ENCODE measurements around the gene MZB1. TPM values are rescaled to one million over a fixed set of nuclear protein-coding genes. Genes with fewer than 3 reads are reported as not detected.

MZB1 gene
- total RNA-seq, 4 donors from 2014 or later: 0.49 to 11.0 (median 2.0) TPM

DNA sequence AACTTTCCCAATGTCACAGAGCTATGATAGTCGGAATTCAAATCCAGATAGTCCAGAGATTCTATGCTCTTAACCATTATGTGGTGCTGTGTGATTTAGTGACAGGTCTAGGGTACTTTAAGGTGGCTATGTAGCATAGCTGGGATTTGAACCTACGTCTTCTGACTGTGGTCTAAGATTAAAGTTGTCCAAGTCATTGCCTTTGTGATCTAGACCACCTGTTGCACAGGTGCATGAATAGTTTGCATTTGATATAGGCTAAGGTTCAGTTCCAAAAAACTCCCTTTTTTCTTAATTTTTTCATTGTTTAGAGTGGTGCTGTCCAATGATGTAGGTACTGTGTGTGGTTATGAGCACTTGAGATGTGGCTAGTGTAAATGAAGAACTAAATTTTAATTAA lies 45.5 kb downstream of the MZB1 start:
- H3K4me3 ChIP-seq: no peak overlapping the region
- WGBS, 2 donors: 54 to 68% methylated on average over 2 of the region's 2 CpGs
- H3K27ac ChIP-seq: no peak overlapping the region
- H3K9me3 ChIP-seq: no peaks in the 10 kb centered on the region
- peaks cover 0 to 40% (median 0%) of the 10 kb centered on the region in 3 donors for H3K36me3 ChIP-seq
- no peak for DNase-seq
- peaks cover 14 to 68% (median 30%) of the 10 kb centered on the region in 3 donors for H3K4me1 ChIP-seq
- TF ChIP-seq, protein P1, sequence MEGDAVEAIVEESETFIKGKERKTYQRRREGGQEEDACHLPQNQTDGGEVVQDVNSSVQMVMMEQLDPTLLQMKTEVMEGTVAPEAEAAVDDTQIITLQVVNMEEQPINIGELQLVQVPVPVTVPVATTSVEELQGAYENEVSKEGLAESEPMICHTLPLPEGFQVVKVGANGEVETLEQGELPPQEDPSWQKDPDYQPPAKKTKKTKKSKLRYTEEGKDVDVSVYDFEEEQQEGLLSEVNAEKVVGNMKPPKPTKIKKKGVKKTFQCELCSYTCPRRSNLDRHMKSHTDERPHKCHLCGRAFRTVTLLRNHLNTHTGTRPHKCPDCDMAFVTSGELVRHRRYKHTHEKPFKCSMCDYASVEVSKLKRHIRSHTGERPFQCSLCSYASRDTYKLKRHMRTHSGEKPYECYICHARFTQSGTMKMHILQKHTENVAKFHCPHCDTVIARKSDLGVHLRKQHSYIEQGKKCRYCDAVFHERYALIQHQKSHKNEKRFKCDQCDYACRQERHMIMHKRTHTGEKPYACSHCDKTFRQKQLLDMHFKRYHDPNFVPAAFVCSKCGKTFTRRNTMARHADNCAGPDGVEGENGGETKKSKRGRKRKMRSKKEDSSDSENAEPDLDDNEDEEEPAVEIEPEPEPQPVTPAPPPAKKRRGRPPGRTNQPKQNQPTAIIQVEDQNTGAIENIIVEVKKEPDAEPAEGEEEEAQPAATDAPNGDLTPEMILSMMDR (IDR thresholded peaks at IDR 0.05): no peak
- no peak for TF ChIP-seq POLR2A (IDR thresholded peaks at IDR 0.05)
- no peaks in the 10 kb centered on the region for H3K27me3 ChIP-seq
- intact Hi-C loops (cut with DNase I): loop anchor here (5.0 kb wide), 1 partner anchor 48 kb away; no protein-coding TSS in a partner anchor

DNA sequence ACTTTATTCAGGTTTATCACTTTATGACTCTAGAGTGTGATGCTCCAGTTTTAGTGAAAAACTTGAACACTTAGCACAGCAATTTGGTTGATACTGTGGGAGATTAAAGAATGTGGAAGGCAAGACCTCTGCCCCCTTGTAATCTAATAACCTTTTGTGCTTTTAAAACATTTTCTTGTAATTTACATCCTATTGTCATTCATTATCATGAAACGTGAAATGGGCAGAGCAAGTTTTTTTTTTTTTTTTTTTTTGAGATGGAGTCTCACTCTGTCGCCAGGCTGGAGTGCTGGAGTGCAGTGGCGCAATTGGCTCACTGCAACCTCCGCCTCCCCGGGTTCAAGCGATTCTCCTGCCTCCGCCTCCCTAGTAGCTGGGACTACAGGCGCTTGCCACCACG lies 46.2 kb downstream of the MZB1 start:
- Histone ChIP-seq H3K4me3 (peak overlapping the region in 3 of 4 donors; percentile 87 to 89 (median 87)), H3K9me3 (no peaks in the 10 kb centered on the region), H3K27me3 (no peaks in the 10 kb centered on the region), H3K36me3 (peaks cover 0 to 35% (median 0%) of the 10 kb centered on the region in 3 donors), H3K4me1 (peaks cover 14 to 61% (median 28%) of the 10 kb centered on the region in 3 donors), H3K27ac (peak overlapping the region in 1 of 4 donors; percentile 99)
- intact Hi-C loops (cut with DNase I): loop anchor here (5.0 kb wide), 1 partner anchor 49 kb away; no protein-coding TSS in a partner anchor
- no peak for DNase-seq
- no peak for TF ChIP-seq POLR2A (IDR thresholded peaks at IDR 0.05)
- TF ChIP-seq, protein P1 (IDR thresholded peaks at IDR 0.05): no peak
- WGBS, 2 donors: 64 to 79% methylated on average over 3 to 9 of the region's 9 CpGs

DNA sequence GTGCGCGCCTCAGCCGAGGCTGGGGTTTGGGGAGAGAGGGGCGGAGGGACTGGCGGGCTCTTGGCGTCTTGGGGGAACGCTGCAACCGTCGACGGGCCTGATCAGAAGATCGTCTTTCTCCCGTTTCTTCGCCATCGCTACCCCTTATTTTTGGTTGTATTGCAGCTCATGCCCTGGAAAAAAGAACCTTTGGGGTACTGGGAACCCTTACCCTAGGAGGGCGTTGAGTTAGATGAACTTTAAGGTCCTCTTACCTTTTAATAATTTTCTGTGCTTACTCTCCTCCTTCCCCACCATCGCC lies 47.3 kb downstream of the MZB1 start:
- H3K9me3 ChIP-seq: no peaks in the 10 kb centered on the region
- intact Hi-C loops (cut with DNase I): loop anchor here (5.0 kb wide), 1 partner anchor 50 kb away; no protein-coding TSS in a partner anchor
- 0% methylated on average over 5 to 15 of the region's 16 CpGs for WGBS, 2 donors
- TF ChIP-seq, protein P1 (IDR thresholded peaks at IDR 0.05): peak in 1 of 6 experiments; percentile 22
- no peak for TF ChIP-seq POLR2A (IDR thresholded peaks at IDR 0.05)
- no peak for DNase-seq
- peaks cover 0 to 24% (median 0%) of the 10 kb centered on the region in 3 donors for H3K36me3 ChIP-seq
- H3K4me3 ChIP-seq: peak overlapping the region; percentile 87 to 89 (median 88)
- H3K4me1 ChIP-seq: peaks cover 14 to 56% (median 23%) of the 10 kb centered on the region in 3 donors
- H3K27ac ChIP-seq: peak overlapping the region; percentile 99
- H3K27me3 ChIP-seq: no peaks in the 10 kb centered on the region

DNA sequence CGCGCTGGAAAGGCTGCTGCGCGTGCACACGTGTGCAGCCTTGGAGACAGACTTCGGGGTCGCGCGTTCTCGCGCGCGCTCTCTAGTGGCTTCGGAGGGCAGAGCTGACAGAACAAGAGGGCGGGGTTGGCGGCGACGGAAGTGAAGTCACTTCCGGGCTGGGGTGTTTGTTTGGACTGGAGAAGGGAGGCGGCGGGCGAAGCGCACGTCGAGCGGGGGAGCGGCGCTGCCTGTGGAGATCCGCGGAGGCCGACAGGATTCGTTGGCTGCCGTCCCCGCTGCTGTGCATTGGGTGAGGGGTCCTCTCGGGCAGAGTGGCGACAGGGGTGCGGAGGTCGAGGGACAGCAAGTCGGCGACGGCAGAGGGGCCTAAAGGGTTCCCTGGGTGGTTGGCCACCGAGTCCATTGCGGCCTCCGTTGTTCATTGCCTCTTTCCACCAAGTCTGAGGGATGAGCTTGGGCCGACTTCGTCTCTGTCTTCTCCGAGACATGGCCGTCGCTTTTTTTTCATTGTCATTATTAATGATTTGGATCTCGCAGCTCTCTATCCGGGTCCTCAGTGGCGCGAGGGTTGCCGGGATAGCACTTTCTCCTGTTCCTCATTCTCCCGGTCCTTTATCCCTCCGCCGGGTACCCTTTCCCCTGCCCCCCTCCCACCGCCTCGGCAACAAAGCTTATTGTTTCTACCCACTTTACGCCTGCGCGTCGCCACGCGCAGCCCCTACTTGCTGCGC lies 47.9 kb downstream of the MZB1 start, which contains the start of gene PAIP2:
Gene PAIP2 (plus strand): TSS at position 166 of the 734 bp plus-strand sequence. CDS start 21,931 bp downstream, outside the sequence.
- DNase-seq: peak; percentile 92
- intact Hi-C loops (cut with DNase I): loop anchor here (5.0 kb wide), 1 partner anchor 50 kb away; no protein-coding TSS in a partner anchor
- peak within 1 kb of the TSS; percentile 99 for H3K27ac ChIP-seq
- TF ChIP-seq POLR2A (IDR thresholded peaks at IDR 0.05): peak in 3 of 4 donors; percentile 90 to 98 (median 91)
- TF ChIP-seq, protein P1 (IDR thresholded peaks at IDR 0.05): peak; percentile 61 to 88 (median 82)
- peaks cover 0 to 22% (median 0%) of the 10 kb centered on the region in 3 donors for H3K36me3 ChIP-seq
- peak within 1 kb of the TSS; percentile 87 to 89 (median 88) for H3K4me3 ChIP-seq
- H3K9me3 ChIP-seq: no peaks in the 10 kb centered on the region
- peaks cover 14 to 52% (median 23%) of the 10 kb centered on the region in 3 donors for H3K4me1 ChIP-seq
- WGBS, 2 donors: 0% methylated on average over 24 to 34 of the region's 66 CpGs
- no peaks in the 10 kb centered on the region for H3K27me3 ChIP-seq

DNA sequence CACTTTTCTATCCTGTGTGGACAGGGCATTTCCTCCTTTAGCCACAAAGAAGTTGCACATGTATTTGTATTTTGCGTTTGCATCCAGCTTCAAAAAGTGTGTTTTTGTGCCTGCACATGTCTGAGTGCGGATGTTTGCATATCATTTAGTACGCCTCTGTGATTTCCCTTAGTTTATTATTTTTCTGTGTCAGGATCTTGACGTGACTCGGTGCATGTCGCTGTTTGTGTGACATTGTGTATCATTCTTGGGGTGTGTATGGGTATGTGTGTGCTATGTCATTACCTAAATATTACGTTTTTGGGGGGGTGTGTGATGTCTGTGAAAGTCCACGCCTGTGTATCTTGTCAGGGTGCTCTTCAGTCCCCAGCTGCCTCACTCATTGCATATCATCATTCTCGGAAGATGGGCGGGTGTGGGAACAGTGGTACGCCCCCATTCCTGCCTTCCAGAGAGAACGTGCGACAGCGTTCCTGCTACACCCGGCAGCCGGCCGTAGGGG lies 48.5 kb downstream of the MZB1 start:
- Histone ChIP-seq H3K27ac (peak overlapping the region in 3 of 4 donors; percentile 99), H3K36me3 (peaks cover 0 to 16% (median 0%) of the 10 kb centered on the region in 3 donors), H3K4me1 (peaks cover 14 to 46% (median 23%) of the 10 kb centered on the region in 3 donors), H3K9me3 (no peaks in the 10 kb centered on the region), H3K4me3 (peak overlapping the region; percentile 87 to 89 (median 88)), H3K27me3 (no peaks in the 10 kb centered on the region)
- TF ChIP-seq, protein P1 (IDR thresholded peaks at IDR 0.05): no peak
- no peak for TF ChIP-seq POLR2A (IDR thresholded peaks at IDR 0.05)
- no peak for DNase-seq
- intact Hi-C loops (cut with DNase I): loop anchor here (5.0 kb wide), 1 partner anchor 51 kb away; no protein-coding TSS in a partner anchor
- WGBS, 2 donors: 2% methylated on average over 7 to 8 of the region's 17 CpGs

Data from esophagus squamous epithelium (tissue), 5 donors.